GM21367 (cell line): ENCODE results near the gene RAD51AP1.

Experiments used
- ATAC-seq: cut with Tn5 transposase; IDR thresholded peaks from one replicate; pipeline ENCODE4 v1.9.1; 2021; ENCODE audit not compliant: unreplicated experiment

Gene RAD51AP1

DNA sequence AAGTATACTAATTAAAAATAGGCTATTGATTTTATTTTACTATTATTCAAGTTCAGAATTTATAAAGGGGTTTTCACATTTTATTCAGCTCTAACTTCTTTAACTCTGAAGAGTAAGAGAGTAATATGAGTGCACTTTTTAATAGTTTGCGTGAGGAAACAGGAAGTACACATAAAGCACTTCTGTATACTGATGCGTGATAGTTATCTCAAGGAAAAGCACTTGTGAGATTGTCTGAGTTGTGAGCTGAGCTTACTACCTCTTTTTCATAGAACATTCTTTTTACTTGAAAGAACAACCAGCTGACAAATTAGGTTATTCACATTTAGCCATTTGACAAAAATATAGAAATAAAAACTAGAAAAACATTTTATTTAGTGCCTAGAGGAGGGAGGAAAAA is 1.9 kb downstream of the RAD51AP1 start:
- no peak for ATAC-seq

DNA sequence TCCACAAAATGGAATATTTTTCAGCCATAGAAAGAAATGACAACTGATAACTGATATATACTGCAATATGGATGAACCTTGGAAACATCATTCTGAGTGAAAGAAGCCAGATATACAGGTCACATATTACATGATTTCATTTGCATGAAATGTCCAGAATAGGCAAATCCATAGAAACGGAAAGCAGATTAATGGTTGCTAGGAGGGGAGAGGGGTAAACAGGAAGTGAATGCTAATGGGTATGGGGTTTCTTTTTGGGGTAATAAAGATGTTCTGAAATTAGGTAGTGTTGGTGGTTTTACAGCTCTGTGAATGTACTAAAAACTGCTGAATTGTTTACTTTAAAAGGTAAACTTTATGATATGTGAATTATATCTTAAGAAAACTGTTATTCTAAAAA is 6.5 kb downstream of the RAD51AP1 start:
- no peak for ATAC-seq

DNA sequence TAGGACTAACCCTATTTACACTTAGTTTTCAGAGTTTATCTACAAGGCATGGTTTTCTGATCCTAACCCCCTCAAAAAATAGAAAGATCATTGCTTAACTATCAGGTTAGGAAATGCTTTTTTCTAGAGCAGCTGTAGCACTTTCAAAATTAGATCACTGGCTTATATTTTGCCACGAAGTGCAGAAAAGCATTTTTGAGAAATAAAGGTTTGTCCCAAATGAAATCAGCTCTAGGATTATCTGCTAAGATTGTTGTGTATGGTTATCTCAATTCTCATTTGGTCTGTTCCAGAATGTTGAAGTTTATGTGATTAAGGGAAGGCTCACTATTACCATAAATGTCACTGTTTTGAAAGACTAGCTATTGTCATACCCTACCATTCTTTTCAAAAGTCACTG is 13.5 kb downstream of the RAD51AP1 start:
- no peak for ATAC-seq

DNA sequence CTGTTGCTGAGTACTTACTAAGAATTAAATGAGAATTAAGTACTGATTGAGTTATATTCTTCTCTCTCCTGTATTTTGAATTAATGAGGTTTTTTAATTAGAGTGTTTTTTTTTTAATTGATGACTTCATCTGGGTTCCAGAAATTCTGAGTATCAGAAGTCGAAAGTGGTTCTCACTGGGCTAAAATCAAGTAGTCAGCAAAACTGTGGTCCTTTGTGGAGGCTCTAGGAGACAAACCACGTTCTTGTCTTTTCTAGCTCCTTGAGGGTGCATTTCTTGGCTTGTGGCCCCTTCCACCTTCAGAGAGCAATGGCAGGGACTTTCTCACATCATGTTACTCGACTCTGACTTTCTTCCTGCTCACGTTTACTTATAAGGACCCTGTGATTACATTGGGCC is 15.3 kb downstream of the RAD51AP1 start:
- ATAC-seq: no peak

DNA sequence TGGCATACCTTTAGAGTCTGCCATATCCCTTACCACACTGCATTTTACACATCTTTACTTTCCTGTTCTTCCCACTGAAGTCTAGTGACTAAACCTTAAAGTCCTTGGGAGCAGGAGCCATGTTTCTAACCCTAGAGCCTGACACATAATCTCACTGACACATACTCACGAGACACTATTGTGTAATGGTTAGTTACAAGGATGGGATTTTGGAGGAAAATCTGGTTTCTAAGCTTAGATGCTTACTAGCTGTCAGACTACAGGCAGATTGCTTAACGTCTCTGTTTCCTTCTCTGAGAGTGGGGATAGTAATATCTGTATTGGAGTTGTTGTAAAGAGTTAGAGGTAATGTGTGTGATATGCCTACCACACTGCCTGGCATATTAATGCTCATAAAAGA is 17.1 kb downstream of the RAD51AP1 start:
- ATAC-seq: no peak

DNA sequence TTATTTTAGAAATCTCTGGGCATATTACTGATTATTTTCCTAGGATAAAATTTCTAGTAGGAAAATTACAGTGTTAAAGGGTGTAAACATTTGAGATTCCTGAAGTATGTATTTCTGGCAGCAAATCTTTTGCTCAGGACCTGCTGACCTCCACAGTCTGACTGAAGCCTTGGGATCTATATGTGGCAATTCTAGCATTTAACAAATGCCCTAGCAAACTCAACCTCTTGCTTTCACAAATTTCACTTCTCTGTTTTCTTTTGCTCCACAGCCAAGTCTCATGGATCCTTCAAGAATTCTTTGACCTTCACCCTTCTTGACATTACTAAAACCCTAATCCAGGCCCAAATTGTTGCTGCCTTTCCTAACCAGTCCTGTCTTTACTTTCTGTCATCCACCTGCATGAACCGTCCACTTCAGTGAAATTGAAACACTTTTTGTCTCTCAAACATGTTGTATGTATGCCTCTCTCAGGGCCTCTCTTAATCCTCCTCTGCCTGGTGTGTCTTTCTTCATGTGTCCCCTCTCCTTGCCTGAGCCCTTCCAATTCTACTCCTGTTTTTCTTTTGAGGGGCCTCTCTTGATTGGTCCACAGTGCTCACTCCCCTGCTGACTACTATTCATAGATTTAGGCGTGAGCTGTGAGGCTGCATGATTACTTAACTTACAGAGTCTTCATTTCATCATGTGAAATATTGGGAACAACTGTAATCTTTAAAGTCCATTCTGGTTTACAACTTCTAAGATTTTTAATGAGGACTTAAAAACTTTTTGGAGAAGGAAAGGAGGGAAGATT is 18.2 kb downstream of the RAD51AP1 start:
- no peak for ATAC-seq

DNA sequence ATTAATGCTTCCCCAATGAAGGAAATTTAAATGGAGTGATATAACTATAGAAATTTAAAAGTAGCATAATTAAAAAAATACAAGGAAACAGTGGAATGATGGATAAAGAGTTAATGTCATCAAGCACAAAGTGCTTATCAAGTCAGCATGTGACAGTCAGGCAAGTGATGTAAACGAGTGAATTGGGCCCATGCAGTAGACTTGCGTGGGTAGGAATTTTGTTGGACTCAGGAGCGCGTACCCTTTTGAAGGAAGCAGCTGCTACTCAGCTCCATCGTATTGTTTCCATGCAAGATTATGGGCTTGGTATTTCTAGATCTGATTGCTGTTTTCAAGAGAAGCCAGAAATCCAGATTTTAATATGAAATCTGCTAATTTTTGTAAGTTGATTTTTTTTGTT is 18.9 kb downstream of the RAD51AP1 start:
- ATAC-seq: no peak

DNA sequence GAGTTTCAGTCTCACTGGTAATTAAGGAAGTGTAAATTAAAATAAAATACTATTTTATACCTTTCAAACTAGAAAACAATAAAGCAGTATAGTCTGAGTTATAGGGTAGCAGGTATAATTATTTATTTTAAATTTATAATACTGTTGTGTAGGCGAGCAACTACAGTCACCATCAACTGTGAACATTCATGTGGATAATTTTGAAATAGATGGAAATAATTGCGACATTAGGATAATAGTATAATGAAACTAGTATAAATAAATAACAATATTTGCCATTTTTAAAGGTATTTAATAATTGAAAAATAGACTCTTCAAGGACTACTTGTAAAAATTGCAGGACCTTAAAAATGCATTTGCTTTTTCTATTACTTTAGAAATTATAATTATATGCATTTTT is 19.5 kb downstream of the RAD51AP1 start:
- ATAC-seq: no peak

DNA sequence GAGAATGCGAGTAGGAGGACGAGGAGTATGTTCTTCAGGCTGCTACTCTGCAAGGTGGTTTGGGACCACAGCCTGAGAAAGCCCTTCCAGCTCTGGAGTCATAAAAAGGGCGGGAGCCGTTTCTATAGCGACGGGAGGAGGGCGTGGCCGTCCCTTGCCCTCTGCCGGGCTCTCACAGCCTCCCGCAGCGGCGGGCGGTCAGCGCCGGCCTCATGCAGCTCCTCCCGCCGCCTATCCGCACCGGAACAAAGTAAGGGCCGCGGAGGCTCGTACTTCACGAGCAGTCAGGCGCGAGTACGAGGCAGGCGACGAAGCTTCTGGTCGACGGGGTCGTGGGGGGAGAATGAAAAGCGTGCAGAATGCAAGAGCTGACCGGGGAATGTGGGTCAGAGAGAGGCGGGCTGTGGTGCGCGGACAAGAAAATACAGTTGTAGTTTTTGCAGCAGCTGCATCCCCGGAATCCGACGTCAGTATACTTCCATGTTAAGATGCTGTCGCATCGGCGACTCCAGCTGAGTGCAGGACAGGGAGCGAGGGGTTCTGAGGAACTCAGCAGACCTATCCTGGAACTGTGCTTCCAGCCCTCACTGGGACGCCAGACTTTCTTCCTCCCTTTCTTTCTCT is 23.5 kb downstream of the RAD51AP1 start, which contains the start of gene DYRK4:
DYRK4 (plus strand) TSS at position 175 of the 624 bp plus-strand sequence; CDS start at position 213, 38 bp downstream.
- no peak for ATAC-seq

DNA sequence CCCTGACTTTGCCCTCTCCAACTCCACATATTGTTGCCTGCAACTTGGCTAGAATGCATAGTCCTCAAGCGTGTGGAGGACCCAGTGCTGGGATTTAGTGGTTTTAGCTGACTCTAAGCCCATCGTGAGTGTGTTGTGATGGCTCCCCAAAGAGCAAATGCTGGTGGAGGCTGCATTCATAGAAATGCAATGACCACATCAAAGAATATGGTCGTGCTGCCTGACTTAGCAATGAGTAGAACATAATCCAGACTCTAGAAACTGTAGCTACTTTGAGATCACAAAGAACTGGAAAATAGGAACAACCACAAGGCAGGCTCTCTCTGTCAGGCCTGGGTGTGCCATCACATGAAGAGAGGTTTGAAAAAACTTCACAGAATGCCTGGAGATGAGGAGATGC is 24.6 kb downstream of the RAD51AP1 start:
- ATAC-seq: no peak

DNA sequence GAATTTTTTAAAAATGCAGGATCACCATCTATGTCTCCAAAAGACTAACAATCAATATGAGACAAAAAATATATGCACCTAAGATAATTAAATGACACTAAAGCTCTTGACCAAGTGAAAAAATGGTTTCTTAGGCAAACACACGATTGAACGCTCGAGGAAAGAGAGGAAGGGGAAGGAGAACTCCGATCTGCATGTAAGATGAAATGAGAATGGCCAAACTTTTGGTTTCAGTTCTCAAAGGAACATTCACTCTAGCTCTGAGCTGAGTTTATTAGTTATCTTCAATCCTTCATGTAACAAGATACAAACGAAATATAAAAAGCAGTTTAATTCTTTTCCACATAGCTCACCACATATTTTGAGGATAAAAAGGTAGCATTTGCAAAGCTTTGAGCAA is 26.1 kb downstream of the RAD51AP1 start:
- peak; percentile 38 for ATAC-seq

DNA sequence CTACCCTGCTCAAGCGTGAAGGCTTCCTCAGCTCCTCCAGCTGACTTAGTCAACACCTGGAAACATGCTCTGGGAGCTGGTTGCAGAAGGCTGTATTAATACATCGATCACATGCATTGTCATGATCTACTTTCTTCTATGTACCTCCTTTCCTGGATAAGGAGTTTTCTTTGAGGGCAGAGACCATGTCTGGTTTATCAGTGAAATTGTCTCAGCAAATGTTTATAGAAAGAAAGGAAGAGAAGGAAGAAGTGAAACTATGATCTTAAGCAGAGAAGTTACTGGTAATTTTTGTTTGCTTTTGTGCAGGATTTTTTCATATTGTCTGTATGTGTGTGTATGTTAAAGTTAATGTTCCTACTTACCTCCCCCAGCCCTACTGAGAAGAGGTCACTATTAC is 27.8 kb downstream of the RAD51AP1 start:
- ATAC-seq: no peak

DNA sequence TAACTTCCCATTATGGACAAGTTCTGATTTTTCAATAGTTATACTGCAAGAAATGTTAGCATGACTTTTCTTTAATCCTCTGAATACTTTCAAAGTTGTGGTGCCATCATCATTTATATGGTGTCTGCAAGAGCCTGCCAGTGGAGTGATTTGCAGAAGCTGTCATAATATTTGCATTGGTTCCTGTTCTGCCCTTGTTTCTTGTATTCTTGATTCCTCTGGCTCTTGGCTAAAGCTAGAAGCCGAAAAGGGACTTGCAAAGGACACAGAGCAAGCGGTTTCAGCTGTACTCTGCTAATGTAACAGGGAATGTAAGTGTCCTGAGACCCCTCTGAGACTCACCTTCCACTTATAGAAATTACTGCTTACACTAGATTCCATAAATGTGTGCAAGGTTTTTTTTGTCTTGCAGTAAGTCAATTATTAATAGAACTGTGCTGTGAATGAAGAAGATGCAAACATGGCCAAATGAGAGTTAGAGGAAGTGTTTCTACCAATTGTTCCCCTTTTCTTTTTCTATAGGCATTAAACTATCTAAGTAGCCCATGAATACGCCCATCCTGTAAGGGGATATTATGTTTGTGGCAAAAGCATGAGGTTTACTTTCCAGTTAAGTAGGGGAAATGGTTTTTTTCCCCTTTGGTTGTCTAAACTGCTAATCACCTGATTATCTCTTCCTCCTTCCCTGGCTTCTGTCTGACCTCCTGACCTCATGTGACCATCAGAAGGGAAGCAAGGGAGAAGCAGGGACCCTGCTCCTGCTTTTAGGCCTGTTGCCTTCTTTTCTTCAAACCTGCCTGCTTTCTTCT is 28.6 kb downstream of the RAD51AP1 start:
- ATAC-seq: no peak

DNA sequence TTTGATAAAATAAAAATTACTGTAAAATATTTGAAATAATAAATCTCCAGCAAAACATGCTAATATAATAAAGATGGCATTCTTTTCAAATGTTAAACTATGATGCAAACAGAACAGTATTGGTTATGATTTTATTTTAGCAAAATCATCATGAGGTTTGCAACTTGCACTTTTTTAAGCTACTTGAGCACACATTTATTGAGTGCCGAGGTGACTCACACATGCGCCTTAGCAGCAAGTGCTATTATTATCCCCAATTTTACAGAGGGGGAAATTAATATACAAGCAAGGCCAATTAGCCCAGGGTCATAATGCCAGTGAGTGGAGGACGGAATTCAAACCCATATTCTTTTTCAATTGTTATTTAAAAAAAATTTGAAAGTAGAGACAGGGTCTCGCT is 30.6 kb downstream of the RAD51AP1 start:
- no peak for ATAC-seq

DNA sequence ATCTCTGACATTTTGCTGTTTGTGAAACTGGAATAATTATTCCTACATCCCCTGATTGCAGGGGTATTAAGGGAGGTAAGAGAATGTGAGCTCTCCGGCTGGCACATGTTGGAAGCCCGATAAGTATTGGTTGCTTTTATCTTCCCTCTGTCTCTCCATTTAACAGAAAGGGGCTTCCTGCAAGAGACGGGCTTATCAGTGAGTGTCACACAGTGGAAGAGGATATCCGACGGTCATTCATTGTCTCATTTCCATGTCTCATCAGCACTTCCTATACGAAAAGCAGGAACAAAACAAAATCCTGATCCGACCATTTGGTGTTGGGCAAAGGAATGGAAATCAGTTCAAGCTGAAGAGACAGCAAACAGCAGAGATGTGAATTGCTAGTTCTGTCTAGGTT is 34.0 kb downstream of the RAD51AP1 start:
- no peak for ATAC-seq

DNA sequence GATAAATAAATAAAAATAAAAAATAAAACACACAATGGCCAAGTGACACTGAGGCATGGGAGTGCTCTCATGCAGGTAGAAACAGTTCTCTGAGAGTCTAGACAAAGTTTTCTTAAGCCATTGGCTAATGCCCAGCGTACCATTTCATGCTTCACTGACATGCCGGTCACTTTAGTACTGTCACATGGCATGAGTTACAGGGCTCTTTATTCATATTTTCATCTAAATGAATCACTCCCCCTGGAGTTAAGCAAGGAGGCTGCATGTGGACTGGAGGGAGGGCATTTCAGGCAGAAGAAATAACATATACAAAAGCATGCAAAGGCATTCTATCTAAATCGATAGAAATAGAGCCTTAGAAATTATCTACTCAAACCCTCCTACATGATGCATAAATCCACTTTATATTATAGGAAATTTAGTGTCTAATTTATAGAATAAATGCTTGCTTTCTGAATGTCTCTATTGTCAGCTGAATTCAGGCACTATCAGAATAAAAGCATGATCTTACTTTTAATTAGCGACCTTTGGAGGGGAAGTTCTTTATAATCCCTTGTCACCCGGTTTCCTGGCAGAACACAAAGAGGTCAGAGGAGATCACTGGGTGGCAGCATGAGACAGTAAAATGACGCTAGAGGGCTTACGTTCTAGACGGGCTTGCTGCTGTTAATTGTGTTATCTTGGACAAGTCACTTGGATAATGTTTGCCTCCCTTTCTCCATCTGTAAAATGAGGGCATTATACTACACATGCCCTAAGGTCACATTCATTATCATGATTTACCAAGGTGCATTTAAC is 40.8 kb downstream of the RAD51AP1 start:
- no peak for ATAC-seq

DNA sequence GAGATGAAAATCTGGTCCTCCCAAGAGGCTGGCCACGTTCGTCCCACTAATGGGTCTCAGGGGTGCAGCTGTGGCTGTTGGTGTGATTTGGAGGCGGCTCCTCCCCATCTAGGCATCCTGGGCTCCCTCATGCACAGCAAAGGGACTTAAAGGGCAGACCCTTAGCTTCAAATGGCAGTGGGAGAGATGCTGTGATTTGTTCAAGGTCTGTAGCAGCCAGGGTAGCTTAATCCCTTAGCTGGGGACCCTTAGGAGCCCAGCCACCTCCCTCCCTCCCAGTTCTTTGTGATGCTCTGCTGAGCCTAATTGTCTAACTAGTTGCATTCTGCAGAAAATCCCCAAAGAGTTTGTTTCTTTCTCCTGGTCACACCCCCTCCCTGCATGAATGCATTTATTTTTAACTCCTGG is 41.6 kb downstream of the RAD51AP1 start:
- no peak for ATAC-seq

DNA sequence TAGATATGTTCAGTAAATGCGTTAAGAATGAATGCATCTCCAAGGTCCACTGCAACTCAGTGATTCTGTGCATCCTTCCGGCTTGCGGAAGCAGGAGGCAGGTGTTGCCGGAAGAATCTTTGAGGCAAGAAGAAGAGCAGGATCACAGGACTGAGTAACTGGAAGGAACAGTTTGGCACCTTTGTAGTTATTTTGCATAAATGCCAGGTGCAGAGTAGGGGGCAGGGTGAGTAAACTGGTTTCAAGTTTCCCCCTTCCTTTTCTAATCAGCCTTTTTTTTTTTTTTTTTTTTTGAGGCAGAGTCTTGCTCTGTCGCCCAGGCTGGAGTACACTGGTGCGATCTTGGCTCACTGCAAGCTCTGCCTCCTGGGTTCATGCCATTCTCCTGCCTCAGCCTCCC is 45.6 kb downstream of the RAD51AP1 start:
- no peak for ATAC-seq

DNA sequence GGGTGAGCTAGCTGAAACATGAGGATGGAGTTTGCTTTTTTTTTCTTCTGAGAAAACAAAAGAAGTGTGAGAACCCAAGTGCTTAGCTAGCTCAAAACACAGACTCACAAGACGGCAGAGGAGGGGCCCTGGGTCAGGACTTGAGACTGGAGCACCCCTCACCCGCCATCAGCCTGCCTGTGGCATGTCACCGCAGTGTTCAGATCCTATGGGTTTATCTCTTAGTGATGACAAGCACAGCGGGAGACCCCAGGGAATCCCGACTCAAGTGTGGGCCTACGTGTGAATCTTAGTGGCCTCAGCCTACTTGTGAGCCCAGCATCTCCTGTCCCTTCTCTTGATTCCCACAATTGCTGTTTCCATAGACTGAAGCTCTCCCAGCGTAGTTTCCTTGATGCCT is 46.2 kb downstream of the RAD51AP1 start:
- no peak for ATAC-seq

DNA sequence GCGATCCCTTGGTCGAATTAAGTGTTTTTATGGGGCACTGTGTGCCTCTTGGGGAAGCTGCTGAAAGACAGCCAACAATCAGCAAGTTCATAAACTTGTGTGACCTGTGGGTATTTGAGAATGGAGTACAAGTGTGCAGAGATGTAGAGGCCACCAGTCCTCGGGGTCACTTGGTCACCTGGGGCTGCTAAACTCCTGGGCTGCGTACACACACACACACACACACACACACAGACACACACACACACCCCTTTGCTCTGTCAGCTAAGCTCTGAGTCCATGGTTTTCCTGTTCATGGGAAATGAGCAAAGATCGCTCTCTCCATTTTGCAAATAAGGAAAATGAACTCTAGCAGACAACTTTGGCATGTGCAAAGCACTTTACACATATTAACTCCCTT is 47.8 kb downstream of the RAD51AP1 start:
- ATAC-seq: no peak

DNA sequence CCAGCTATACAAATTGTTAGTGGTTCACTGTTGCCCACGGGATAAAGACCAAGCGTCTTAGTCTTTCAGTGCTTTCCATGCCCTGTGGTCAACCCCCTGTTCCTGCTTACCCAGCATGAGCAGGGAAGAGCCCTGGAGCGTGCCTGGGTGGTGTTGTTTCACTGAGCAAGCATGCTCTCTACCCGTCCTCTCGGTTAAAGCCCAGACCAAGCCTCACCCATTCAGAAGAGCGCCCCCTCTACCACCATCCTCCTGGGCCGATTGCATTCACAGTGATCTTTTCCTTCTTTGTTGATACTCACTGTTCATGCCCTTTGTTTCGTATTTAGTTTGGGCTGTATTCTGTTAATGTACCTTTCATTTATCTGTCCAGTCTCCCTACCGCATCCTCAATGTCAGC is 48.4 kb downstream of the RAD51AP1 start:
- ATAC-seq: no peak
